HL-60 (cell line): ENCODE results near the gene KLF6.

ENCODE experiments used
- GABPA ChIP-seq: IDR thresholded peaks from 2 replicates; pipeline ENCODE4 v1.6.1; 2012; ENCODE audit warnings: low read depth
- POLR2AphosphoS5 ChIP-seq: IDR thresholded peaks from 2 replicates; pipeline ENCODE4 v1.6.1; 2012; ENCODE audit warnings: low read depth
- SPI1 ChIP-seq: IDR thresholded peaks from 2 replicates; pipeline ENCODE4 v1.6.1; 2012; ENCODE audit warnings: low read depth, mild to moderate bottlenecking, borderline replicate concordance
- TF ChIP-seq, protein P1 (sequence below): IDR thresholded peaks from one replicate; pipeline ENCODE4 v1.5.1; 2011; ENCODE audit warnings: low read length, control low read depth, inconsistent platforms; ENCODE audit not compliant: insufficient read depth
- TF ChIP-seq, protein P2 (sequence below): IDR thresholded peaks from 2 replicates; pipeline ENCODE4 v1.6.1; 2012; ENCODE audit warnings: low read depth; ENCODE audit not compliant: insufficient replicate concordance

DNA sequence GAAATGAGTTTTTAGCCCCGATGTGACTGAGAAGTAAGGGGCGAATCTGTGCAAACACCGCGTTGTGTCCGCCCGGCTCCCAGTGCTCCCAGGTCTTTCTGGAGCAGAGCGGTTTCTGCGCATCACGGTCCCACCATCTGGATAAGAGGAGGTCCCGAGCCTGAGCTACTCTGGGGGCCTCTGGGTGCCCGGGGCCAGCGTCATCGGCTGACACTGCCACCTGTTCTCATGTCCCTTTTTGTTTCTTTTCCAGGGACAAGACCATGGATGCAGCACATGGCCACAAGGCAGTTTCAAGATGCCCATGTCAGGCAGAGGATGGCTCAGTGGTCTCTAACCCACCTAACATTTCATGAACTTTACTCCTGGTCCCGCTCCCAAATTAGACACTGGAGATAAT is 24.9 kb downstream of the KLF6 start:
- TF ChIP-seq, protein P1, sequence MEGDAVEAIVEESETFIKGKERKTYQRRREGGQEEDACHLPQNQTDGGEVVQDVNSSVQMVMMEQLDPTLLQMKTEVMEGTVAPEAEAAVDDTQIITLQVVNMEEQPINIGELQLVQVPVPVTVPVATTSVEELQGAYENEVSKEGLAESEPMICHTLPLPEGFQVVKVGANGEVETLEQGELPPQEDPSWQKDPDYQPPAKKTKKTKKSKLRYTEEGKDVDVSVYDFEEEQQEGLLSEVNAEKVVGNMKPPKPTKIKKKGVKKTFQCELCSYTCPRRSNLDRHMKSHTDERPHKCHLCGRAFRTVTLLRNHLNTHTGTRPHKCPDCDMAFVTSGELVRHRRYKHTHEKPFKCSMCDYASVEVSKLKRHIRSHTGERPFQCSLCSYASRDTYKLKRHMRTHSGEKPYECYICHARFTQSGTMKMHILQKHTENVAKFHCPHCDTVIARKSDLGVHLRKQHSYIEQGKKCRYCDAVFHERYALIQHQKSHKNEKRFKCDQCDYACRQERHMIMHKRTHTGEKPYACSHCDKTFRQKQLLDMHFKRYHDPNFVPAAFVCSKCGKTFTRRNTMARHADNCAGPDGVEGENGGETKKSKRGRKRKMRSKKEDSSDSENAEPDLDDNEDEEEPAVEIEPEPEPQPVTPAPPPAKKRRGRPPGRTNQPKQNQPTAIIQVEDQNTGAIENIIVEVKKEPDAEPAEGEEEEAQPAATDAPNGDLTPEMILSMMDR, result no peak
- TF ChIP-seq, protein P2, sequence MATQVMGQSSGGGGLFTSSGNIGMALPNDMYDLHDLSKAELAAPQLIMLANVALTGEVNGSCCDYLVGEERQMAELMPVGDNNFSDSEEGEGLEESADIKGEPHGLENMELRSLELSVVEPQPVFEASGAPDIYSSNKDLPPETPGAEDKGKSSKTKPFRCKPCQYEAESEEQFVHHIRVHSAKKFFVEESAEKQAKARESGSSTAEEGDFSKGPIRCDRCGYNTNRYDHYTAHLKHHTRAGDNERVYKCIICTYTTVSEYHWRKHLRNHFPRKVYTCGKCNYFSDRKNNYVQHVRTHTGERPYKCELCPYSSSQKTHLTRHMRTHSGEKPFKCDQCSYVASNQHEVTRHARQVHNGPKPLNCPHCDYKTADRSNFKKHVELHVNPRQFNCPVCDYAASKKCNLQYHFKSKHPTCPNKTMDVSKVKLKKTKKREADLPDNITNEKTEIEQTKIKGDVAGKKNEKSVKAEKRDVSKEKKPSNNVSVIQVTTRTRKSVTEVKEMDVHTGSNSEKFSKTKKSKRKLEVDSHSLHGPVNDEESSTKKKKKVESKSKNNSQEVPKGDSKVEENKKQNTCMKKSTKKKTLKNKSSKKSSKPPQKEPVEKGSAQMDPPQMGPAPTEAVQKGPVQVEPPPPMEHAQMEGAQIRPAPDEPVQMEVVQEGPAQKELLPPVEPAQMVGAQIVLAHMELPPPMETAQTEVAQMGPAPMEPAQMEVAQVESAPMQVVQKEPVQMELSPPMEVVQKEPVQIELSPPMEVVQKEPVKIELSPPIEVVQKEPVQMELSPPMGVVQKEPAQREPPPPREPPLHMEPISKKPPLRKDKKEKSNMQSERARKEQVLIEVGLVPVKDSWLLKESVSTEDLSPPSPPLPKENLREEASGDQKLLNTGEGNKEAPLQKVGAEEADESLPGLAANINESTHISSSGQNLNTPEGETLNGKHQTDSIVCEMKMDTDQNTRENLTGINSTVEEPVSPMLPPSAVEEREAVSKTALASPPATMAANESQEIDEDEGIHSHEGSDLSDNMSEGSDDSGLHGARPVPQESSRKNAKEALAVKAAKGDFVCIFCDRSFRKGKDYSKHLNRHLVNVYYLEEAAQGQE, result no peak
- TF ChIP-seq POLR2AphosphoS5 (no peak), GABPA (no peak), SPI1 (no peak)
